HG02571 (cell line): ENCODE measurements around the gene TCEAL5.
"Not testable (repeated sequence)": the region's sequence is repeated elsewhere in the genome, so short reads cannot be mapped to it uniquely, and the experiment has no call there.

Source experiments
- ATAC-seq: cut with Tn5 transposase; IDR thresholded peaks from one replicate; pipeline ENCODE4 v1.9.1; 2021; ENCODE audit warnings: mild to moderate bottlenecking, moderate library complexity; ENCODE audit not compliant: unreplicated experiment

Gene TCEAL5, protein sequence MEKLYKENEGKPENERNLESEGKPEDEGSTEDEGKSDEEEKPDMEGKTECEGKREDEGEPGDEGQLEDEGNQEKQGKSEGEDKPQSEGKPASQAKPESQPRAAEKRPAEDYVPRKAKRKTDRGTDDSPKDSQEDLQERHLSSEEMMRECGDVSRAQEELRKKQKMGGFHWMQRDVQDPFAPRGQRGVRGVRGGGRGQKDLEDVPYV

DNA sequence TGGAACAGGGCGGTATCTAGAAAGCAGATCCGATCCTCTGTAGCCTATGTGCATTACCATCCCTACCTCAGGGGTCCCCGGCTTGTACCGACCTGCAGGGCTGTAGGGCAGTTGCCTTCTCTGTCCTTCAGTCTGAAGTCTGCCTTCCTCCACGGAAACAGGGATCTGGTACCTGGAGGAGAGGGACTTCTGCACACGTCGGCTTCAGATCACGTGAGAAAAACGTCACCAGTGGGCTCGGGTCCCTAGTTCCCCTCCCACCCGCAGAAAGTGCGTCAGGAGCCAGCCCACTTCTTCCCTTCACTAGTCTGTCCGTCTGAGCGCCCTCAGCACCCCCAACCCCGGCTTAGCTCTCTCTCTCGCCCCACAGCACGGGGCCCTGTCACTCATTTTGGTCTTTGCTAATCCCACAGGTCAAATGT, at the start of gene TCEAL5:
TCEAL5 (minus strand) TSS at position 170 of the 422 bp plus-strand sequence. CDS start 2,187 bp downstream, outside the sequence.
- ATAC-seq = no peak

DNA sequence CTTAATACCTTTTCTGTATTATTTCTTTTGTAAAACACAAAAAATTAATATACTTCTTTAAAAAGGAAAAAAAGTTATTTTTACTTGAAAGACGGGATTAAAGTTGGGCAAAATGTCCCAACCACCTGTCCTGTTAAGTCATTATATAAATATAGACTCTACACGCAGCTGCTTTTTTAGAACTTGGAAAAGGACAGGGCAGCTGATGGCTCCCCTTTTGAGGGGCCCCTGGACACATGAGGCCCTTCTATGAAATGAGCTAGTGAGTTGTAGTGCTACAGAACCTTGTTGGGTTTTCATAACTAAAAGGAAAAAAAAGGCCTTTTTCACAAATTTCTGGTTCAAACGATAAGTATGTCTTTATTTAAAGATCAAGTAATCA, 34.8 kb upstream of the TCEAL5 start:
- ATAC-seq = no peak

DNA sequence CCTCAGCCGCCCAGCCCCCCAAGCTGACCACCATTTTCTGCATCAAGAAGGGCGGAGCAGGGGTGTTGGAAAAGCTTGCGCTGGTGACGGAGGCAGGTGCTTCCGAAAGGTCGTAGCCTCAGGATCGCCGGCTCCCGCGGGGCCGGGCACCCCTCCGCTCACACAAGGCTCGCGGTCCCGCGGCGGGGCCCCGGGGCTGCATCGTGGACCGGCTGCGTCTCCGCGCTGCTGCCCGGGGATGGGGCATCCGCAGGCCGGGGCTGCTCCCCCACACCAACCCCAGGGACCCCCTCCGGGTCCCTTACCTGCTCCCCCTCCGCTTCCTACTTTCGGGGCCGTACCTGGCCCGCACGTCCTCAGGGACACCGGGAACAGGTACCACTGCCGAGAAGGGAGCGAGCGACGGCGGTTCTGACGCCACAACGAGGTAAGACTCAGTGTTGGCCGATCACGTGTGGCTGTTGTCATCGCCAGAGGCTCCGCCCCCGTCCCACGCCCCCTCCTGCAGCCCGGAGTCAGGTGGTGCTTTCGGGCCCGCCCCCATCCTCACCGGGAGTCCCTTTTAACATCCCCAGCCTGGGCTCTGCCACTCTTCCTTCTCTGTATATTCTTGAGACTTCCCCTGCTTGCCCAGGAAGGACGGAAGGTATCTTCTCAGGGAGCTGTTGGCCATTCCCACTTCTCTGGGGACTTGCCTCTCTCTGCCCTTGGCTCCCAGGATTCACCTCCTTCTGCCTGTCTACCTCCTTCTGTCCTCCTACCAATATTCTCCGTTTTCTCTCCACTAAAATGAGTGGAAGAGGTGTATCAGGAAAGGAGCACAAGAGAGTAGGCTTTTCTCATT, 34.2 kb upstream of the TCEAL5 start, which contains the start of gene BEX2:
BEX2 (minus strand) TSS at position 436 of the 844 bp plus-strand sequence. CDS start 1,014 bp downstream, outside the sequence.
- ATAC-seq = peak; percentile 95

DNA sequence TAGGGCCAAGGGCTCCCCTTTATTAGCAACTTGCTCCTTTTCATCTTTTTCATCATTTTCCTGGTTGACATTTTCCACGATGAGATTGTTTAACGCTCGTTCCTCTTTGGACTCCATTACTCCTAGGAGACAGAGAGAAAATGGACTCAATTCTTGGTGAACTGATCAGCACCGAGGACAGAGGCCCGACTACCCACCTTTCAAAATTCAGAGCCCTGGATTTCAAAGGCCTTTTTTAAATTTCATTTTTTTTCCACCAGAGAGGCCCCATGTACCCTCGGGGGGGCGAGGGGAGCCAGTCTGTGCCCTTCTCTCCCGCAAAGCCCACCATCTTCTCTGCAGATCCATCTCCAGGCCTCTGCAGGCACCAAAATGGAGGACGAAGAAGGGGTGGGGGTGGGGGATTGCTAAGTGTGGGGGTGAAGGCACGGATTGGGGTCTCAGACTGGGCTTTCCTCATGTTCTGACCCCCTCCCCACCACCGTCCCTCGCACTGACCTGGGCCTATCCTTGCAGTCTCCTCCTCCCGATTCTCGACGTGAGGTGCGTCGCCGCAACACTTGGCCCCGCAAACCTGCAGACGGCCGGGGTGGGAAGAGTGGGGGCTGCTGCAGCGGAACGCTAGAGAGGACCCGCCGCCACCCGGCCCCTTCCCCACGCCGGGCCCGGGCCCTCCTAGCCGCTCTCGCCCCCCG, 33.5 kb upstream of the TCEAL5 start:
- no peak for ATAC-seq

DNA sequence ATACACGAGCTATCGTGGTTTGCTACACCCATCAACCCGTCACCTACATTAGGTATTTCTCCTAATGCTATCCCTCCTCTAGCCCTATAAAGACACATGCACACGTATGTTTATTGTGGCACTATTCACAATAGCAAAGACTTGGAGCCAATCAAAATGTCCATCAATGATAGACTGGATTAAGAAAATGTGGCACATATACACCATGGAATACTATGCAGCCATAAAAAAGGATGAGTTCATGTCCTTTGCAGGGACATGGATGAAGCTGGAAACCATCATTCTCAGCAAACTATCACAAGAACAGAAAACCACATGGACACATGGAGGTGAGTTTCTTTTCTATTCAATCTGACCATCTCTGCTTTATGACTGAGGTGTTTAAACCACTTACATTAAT, 29.1 kb upstream of the TCEAL5 start:
- ATAC-seq = not testable (repeated sequence)

DNA sequence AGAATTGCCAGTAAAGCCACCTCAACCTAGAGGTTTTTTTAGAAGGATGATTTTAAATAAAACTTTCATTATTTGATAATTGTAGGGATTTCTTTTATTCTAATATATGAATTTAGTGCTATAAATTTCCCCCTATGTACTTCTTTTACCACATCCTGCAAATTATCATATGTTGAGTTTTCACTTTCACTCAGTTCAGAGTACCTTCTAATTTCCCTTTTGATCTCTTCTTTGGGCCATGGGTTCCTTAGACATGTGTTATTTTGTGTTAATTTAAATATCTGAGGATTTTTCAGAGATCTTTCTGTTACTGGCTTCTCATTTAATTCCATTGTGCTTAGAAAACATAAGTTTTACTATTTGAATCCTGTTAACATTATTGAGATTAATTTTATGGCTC, 28.2 kb upstream of the TCEAL5 start:
- no peak for ATAC-seq

DNA sequence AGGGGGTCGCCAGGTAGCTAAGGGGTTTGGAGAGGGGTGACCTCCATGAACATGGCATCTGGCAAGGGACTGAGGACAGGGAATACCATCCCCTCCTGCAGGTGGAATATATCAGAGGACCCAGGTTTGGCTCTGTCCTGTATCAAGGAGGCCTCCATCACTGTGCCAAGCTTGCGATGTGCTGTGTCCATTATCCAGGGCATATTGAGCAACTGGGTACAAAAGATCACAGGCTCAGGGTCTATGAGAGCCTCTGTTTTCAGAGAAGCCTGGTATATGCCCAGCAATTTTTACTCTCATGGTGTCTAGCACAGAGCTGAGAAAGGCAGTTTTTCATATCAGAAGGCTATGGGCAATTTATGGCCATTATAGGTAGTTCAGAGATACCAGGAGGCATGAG, 16.6 kb upstream of the TCEAL5 start:
- ATAC-seq = no peak

DNA sequence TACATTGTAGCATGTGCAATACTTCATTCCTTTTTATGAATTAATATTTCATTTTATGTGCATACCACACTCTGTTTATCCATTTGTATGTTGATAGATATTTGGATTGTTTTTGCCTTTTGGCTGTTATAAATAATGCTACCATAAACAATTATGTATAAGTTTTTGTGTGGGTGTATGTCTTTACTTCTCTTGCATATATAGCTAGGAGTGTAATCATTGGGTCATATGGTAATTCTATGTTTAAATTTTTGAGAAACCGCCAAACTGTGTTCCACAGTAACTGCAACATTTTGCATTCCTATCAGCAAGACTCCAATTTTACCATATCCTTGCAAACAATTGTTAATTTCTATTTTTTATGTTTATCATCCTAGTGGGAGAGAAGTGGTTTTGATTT, 3.1 kb upstream of the TCEAL5 start:
- ATAC-seq = no peak

DNA sequence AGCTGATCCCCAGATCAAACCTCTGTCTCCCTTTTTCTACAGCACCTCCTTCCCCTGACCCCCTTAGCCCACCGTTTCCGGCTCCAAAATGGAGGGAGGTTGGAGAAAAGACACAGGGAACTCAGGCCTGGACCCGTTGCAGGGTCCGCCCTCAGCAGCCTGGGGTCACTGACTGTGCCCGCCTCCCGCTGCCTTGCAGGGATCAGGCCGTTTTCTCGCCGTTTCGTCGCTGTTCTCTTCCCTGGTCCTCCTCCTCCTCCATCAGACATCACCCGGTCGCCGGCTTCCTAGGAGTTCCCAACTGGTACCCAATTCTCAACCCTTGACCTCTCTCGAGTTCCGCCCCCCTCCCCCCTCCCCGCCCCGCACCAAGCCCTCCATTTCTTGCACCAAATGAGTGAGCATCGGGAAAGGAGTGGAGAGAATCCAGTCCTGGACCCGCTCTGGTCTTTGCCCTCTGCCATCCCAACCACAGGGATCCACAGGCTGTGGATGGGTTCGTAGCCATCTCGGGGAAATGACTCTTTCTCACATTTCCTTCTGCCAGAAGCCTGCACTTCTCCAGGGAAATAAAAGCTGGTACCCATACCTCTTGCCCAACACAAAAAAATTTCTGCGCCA, 493 bp downstream of the TCEAL5 start:
- ATAC-seq = no peak

DNA sequence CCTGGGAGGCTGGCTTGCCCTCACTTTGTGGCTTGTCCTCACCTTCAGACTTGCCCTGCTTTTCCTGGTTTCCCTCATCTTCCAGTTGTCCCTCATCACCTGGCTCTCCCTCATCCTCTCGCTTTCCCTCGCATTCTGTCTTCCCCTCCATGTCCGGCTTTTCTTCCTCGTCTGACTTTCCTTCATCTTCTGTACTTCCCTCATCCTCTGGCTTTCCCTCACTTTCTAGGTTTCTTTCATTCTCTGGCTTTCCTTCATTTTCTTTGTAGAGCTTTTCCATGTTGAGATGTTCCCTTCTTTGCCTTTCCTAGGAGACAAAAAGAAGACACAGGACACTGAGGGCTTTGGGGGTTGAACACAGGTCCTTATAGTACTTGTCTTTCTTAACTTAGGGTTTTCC, 2.3 kb downstream of the TCEAL5 start:
- ATAC-seq = no peak

DNA sequence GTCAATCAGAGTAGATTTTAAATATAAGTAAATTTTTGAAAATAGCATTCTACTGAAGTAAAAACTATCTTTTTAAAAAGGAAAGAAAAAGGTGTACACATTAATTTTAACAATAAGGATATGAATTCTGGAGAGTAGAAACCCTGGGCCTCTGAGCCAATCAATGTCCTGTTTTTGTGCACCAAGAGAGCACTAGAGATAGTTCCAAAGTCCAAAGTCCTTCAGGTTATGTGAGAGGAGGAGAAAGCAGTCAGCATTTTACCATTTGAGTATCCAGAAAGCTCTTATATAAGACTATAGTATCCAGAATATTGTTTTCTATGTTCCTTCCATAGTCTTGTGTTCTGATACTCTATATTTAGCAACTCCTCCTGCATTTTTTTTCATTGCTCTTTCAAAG, 18.3 kb downstream of the TCEAL5 start:
- ATAC-seq = no peak

DNA sequence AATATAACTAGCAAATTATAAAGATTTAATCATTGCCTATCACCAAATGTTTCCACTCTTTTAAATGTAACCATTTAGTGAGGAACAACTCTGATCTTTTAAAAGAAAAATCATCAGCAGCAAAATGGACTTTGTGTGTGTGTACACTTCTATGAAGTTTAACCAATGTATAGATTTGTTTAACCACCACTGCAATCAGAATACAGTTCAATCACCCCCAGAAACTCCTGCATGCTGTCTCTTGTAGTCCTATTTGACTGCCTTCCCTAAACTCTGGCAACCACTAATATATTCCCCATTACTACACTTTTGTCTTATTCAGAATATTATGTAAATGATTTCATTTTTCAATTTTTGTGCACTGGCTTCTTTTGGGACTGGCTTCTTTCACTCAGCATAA, 19.9 kb downstream of the TCEAL5 start:
- ATAC-seq = no peak

DNA sequence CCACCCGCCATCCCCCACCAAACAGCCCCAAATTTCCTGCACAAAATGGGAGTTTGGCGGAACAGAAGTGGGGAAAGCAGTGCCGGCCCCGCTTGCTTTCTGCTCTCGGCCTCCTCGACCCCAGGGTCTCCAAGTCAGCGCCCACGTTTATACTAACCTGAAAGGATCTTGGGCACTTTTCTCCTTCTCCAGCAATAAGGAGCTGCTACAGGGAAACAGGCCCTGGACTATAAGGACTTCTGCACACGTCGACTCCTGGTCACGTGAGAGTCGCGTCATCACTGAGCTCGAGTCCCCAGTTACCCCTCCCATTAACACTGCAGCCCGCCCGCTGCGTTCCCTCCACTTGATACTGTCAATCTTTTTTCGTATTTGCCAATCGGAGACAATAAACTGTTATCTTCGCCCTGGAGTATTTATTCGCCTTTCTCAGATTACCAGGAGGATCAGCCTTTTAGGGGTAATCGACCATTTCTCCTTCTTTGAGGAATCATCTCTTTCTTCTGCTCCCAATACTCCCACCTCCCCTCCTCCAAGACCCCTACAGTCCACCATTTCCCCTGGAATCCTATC, 21.5 kb downstream of the TCEAL5 start, which contains the start of gene TCEAL8:
TCEAL8 (minus strand) TSS at position 235 of the 573 bp plus-strand sequence. CDS start 1,176 bp downstream, outside the sequence.
- ATAC-seq = peak; percentile 95

DNA sequence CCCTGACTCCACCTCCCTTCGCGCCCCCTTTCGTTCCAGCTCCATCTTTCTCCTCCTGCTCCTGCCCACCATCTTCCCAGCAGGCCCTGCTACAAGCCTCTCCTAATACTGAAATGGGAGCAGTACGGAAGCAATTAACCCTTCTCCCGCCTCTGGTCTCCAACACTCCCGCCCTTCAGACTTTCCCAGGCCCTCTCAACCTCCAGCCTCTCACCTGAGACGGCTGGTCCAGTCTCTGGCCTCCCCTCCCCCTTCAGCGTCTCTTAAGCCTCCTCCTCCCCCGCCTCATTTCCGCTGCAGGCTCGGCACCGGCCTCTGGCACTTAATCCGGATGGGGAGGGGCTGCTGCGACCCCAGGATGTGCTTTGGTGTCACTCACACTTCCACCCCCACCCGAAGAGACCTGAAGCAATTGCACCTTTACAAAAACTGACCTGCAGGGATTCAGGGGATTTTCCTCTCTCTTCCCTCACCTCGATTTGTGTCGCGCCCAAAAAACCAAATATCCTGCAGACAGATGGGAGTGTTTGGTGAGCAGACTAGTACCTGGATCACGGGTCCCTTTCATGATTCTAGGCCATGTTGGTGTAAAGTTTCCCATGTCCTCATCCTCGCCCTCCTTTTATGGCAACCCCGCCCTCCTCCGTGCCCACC, 22.3 kb downstream of the TCEAL5 start:
- ATAC-seq = no peak

DNA sequence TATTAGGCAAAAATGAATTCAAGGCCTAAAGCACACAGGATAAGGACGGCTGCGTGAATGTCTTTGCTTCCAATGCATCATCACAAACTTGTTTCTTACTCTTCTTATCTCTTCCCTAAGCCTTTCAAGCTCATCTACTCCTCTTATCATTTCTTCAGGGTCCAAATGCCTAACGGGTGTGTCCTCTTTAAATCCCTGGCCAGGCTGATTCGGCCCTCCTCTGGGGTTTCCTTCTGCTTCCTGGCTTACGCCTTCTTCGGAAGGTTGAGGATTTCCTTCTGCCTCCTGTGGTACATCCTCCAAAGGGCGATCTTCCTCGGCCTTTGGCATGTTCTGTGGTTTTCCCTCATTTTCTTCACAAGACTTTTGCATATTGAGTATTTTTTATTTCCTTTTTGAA, 22.9 kb downstream of the TCEAL5 start:
- no peak for ATAC-seq

DNA sequence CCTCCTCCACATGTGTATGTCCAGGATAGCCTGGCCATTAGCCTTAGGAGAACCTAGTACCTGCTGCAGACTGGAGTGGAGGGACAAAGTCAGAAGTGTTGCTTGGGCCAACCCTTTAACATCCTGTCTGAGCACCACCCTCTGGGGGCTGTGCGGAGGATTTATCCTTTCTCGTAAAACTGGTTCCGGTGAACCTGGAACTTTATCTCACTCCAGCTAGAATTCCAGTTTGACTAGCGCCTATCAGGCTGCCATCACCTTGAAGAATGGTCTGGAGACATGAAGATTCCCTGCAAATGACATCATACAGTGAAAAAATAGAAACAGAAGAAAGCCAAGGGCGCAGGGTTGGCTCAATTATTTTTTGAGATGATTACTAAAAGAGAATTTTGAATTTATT, 25.6 kb downstream of the TCEAL5 start:
- no peak for ATAC-seq

DNA sequence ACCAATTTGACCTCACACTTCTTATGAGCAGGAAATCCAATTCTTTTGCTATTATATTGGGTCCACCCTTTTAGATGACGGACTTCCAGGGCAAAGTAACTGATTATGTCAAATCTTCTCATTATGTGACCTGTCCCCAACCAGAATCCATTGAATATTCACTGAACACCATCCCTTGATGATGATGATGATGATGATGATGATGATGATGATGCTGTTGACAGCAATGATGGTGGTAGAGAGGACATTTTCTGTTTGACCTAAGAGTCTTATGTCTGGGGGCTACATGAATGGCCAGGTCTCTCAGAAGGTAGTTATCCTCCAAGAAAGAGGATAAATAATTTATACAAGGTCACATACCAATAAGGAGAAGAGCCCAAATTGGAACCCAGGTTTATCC, 26.7 kb downstream of the TCEAL5 start:
- no peak for ATAC-seq

DNA sequence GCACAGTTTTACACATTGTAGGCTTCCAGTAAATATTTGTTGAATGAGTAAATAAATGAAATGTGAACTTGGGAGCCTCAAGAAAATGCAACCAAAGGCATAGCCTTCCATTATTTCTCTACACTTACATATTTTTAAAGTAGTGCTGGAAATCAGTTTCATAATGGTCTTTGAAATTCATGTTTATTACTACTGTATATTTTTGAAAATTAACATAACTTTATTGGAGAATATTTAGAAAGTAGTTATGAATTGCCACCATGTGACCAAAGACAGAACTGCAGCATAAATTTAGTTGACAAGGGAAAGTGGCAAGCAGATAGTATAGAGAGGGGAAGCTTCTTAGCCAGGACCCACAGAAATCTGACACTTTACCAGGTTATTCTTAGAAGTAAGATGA, 28.0 kb downstream of the TCEAL5 start:
- ATAC-seq = no peak

DNA sequence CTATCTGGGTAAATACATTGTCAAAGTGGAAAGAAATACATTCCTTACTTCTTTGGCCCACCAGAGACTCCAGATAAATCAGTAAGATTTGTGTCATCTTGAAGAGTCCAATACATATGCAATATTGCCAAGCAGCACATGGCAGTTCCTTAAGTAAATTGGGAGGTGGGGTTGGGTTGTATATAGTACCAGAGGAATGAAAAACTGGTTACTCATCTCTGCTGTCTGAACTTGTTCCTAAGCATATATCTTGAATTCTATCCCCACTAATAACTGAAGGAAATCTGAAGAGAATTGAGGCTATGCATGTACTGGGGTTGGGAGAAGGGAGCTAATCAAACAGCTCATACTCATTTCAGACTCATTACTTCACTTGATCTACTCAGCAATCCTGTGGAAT, 36.4 kb downstream of the TCEAL5 start:
- no peak for ATAC-seq

DNA sequence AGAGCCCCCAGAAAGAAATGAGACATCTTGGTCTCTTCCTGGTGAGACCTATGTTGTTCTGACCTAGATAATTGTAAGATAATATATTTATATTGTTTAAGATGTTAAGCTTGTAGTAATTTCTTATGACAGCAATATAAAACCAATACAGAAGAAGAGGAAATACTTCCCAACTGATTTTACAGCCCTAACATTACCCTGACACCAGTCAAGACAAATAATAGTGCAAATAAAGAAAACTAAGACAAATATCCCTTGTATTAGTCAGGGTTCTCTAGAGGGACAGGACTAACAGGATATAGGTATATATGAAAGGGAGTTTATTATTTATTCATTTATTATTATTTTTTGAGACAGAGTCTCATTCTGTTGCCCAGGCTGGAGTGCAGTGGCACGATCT, 40.3 kb downstream of the TCEAL5 start:
- no peak for ATAC-seq
